NCI-H69 (cell line): ENCODE measurements around the gene RBM14.
"Not testable (repeated sequence)": the region's sequence is repeated elsewhere in the genome, so short reads cannot be mapped to it uniquely, and the experiment has no call there.

ENCODE experiments used
- DNase-seq: peaks from one replicate; lab custom pipeline; 2025; lab: John Stamatoyannopoulos, UW

The RBM14 gene

GRCh38 chr11:66632952-66633351 lies 16.5 kb downstream of the RBM14 start:
- DNase-seq = no peak

GRCh38 chr11:66636411-66636810 lies 20.0 kb downstream of the RBM14 start:
- peak; percentile 21 for DNase-seq

GRCh38 chr11:66637557-66638176 lies 21.2 kb downstream of the RBM14 start:
- DNase-seq = peak; percentile 75

GRCh38 chr11:66638177-66639065 lies 22.0 kb downstream of the RBM14 start, which contains the start of gene RBM4:
TSS of gene RBM4 (plus strand) at chr11:66638703. CDS start at chr11:66639712, 1,009 bp downstream.
- DNase-seq = peak; percentile 100

- DNase-seq = peak; percentile 70
Observed at GRCh38 chr11:66639066-66639813, 22.8 kb downstream of the RBM14 start.

GRCh38 chr11:66639814-66640340 lies 23.4 kb downstream of the RBM14 start:
- DNase-seq = not testable (repeated sequence)

- peak; percentile 74 for DNase-seq
Observed at GRCh38 chr11:66641834-66642233, 25.4 kb downstream of the RBM14 start.

GRCh38 chr11:66643745-66644437 lies 27.5 kb downstream of the RBM14 start:
- DNase-seq = no peak

- DNase-seq = no peak
Observed at GRCh38 chr11:66646828-66647227, 30.4 kb downstream of the RBM14 start.

- no peak for DNase-seq
Observed at GRCh38 chr11:66649903-66650302, 33.5 kb downstream of the RBM14 start.

GRCh38 chr11:66651016-66651415 lies 34.6 kb downstream of the RBM14 start:
- DNase-seq = peak; percentile 34

- DNase-seq = no peak
Observed at GRCh38 chr11:66652651-66653050, 36.2 kb downstream of the RBM14 start.

GRCh38 chr11:66653123-66653522 lies 36.7 kb downstream of the RBM14 start:
- DNase-seq = no peak

GRCh38 chr11:66659763-66660162 lies 43.3 kb downstream of the RBM14 start:
- DNase-seq = no peak

GRCh38 chr11:66663741-66664296 lies 47.4 kb downstream of the RBM14 start:
- no peak for DNase-seq

- DNase-seq = no peak
Observed at GRCh38 chr11:66665369-66665768, 48.9 kb downstream of the RBM14 start.

GRCh38 chr11:66670816-66671215 lies 54.4 kb downstream of the RBM14 start:
- DNase-seq = no peak

- no peak for DNase-seq
Observed at GRCh38 chr11:66674964-66675602, 58.7 kb downstream of the RBM14 start.

- no peak for DNase-seq
Observed at GRCh38 chr11:66676282-66676919, 60.0 kb downstream of the RBM14 start.
